PFSK-1 (cell line): Measurements from ENCODE around the gene ACOT12.

ENCODE experiments used
- FOXP2 ChIP-seq: optimal IDR thresholded peaks from 2 replicates; pipeline ENCODE3; 2011; ENCODE audit warnings: borderline replicate concordance, control low read depth, inconsistent platforms; ENCODE audit not compliant: insufficient read depth; ENCODE audit errors: extremely low read length, extremely low read depth
- POLR2AphosphoS5 ChIP-seq: IDR thresholded peaks from 2 replicates; pipeline ENCODE4 v1.6.1; 2012; ENCODE audit warnings: low read depth, mild to moderate bottlenecking, control low read depth, low read length, moderate library complexity
- REST ChIP-seq, 2 experiments: IDR thresholded peaks; 2 replicates each; pipeline versions ENCODE4 v1.6.1 to v1.8.0; 2011 to 2012; ENCODE audit warnings: low read depth in 2 of 2, low read length in 2 of 2, control low read depth in 1 of 2, inconsistent platforms in 1 of 2, mild to moderate bottlenecking in 1 of 2, moderate library complexity in 1 of 2; ENCODE audit not compliant: insufficient read depth in 1 of 2
- SIN3A ChIP-seq: IDR thresholded peaks from 2 replicates; pipeline ENCODE4 v1.6.1; 2012; ENCODE audit warnings: mild to moderate bottlenecking, low read length, moderate library complexity, borderline replicate concordance; ENCODE audit not compliant: insufficient read depth
- TAF1 ChIP-seq: IDR thresholded peaks from 2 replicates; pipeline ENCODE4 v1.6.1; 2012; ENCODE audit warnings: low read length, control low read depth, borderline replicate concordance; ENCODE audit not compliant: insufficient read depth

The ACOT12 gene

GRCh38 chr5:81361600-81361999, 32.3 kb downstream of the ACOT12 start:
- TF ChIP-seq POLR2AphosphoS5 = no peak
- TF ChIP-seq REST (IDR thresholded peaks at IDR 0.05; ENCODE audit: insufficient read depth in 1 of 2, low read depth in 2 of 2, low read length in 2 of 2) = no peak
- no peak for TF ChIP-seq FOXP2
- TF ChIP-seq SIN3A = no peak
- no peak for TF ChIP-seq TAF1

- no peak for TF ChIP-seq REST (IDR thresholded peaks at IDR 0.05; ENCODE audit: insufficient read depth in 1 of 2, low read depth in 2 of 2, low read length in 2 of 2)
- no peak for TF ChIP-seq POLR2AphosphoS5
- TF ChIP-seq FOXP2 = no peak
- TF ChIP-seq TAF1 = no peak
- no peak for TF ChIP-seq SIN3A
These were observed 33.3 kb downstream of the ACOT12 start for GRCh38 chr5:81360640-81361039.

- TF ChIP-seq REST (IDR thresholded peaks at IDR 0.05; ENCODE audit: insufficient read depth in 1 of 2, low read depth in 2 of 2, low read length in 2 of 2) (no peak), FOXP2 (no peak), POLR2AphosphoS5 (no peak), SIN3A (no peak), TAF1 (no peak)
These were observed 34.1 kb downstream of the ACOT12 start for GRCh38 chr5:81359881-81360280.

- TF ChIP-seq FOXP2 (no peak), REST (IDR thresholded peaks at IDR 0.05; ENCODE audit: insufficient read depth in 1 of 2, low read depth in 2 of 2, low read length in 2 of 2) (no peak), TAF1 (no peak), SIN3A (no peak), POLR2AphosphoS5 (no peak)
These were observed 34.8 kb downstream of the ACOT12 start for GRCh38 chr5:81359108-81359507.
